ENCODE results near the gene PVRIG. TPM values are rescaled to one million over a fixed set of nuclear protein-coding genes. Genes with fewer than 3 reads are reported as not detected.
"Not testable (repeated sequence)": the region's sequence is repeated elsewhere in the genome, so short reads cannot be mapped to it uniquely, and the experiment has no call there.

The PVRIG gene
- total RNA-seq, 1 experiment from 2014 or later, result 0.55 TPM

DNA sequence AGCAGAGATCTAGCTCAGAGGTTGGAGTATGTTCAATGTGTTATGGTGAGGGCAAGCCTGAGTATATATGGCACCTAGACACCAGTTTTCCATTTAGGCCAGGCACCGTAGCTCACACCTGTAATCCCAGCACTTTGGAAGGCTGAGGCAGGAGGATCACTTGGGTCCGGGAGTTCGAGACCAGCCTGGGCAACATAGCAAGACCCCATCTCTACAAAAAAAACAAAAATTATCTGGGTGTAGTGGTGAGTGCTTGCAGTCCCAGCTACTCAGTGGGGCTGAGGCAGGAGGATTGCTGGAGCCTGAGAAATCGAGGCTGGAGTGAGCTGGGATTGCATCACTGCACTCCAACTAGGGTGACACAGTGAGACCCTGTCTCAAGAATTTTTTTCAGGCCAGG is 43.1 kb downstream of the PVRIG start:
- not testable (repeated sequence) for H3K36me3 Mint-ChIP-seq; H3K27me3 Mint-ChIP-seq (ENCODE audit: low read depth); H3K9me3 Mint-ChIP-seq; H3K4me3 Mint-ChIP-seq; DNase-seq (ENCODE audit: low spot score); H3K27ac Mint-ChIP-seq; ATAC-seq
- TF ChIP-seq ZNF121 (CRISPR knock-in tag; IDR thresholded peaks at IDR 0.05), result peak; percentile 50; the same call in 1 of the 2 replicates
- ChIA-PET POLR2A (interaction anchor here (0.7 kb wide), 1 partner anchor 756 kb away, joined by 4 read pairs; no protein-coding TSS in a partner anchor), CTCF (interaction anchor here (0.6 kb wide), 1 partner anchor 47 kb away, joined by 3 read pairs; no protein-coding TSS in a partner anchor)
- H3K4me1 Mint-ChIP-seq, result peaks cover 10% of the 10 kb centered on the region

DNA sequence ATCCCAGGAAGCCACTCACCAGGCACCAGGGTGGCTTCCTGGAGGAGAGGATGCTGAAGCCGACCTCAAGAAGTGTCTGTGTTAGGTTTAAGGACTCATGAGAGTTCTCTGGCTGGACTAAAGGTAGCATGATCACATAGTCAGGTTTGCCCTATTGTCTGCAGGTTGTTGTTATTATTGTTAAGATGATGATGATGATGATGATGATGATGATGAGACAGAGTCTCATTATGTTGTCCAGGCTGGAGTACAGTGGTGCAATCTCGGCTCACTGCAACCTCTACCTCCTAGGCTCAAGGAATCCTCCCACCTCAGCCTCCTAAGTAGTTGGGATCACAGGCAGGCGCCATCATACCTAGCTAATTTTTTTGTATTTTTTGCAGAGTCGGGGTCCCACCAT is 44.5 kb downstream of the PVRIG start:
- H3K4me3 Mint-ChIP-seq; H3K27me3 Mint-ChIP-seq (ENCODE audit: low read depth); CTCF ChIA-PET; H3K9me3 Mint-ChIP-seq; ATAC-seq; H3K36me3 Mint-ChIP-seq; DNase-seq (ENCODE audit: low spot score); POLR2A ChIA-PET: not testable (repeated sequence)
- 0 out of 2 replicates have a peak overlapping the region, but pooled peaks have one; percentile 47 for H3K27ac Mint-ChIP-seq
- peaks cover 16% of the 10 kb centered on the region for H3K4me1 Mint-ChIP-seq

DNA sequence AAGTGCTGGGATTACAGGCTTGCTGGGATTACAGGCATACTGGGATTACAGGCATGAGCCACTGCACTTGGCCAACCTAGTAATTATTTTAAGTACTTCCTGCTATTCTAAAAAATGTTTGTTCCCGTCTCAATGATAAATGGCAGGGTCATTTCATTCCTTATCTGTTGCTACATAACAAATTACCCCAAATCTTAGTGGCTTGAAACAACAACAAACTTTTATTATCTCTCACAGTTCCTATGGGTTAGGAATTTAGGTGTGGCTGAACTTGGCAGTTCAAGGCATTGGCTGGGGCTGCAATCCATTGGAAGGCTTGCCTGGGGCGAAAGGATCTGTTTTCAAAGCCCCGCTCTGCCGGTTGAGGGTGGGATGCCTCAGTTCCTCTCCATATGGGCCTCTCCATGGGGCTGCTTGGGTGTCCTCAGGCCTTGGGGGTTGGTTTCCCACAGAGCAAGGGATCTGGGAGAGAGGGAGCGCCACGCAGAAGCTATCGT is 45.0 kb downstream of the PVRIG start:
- ATAC-seq; DNase-seq (ENCODE audit: low spot score); CTCF ChIA-PET; H3K27me3 Mint-ChIP-seq (ENCODE audit: low read depth); POLR2A ChIA-PET; H3K4me3 Mint-ChIP-seq; H3K36me3 Mint-ChIP-seq; H3K9me3 Mint-ChIP-seq: not testable (repeated sequence)
- peaks cover 21% of the 10 kb centered on the region for H3K4me1 Mint-ChIP-seq
- H3K27ac Mint-ChIP-seq, result peak overlapping the region; percentile 41; the same call in 1 of the 2 replicates

DNA sequence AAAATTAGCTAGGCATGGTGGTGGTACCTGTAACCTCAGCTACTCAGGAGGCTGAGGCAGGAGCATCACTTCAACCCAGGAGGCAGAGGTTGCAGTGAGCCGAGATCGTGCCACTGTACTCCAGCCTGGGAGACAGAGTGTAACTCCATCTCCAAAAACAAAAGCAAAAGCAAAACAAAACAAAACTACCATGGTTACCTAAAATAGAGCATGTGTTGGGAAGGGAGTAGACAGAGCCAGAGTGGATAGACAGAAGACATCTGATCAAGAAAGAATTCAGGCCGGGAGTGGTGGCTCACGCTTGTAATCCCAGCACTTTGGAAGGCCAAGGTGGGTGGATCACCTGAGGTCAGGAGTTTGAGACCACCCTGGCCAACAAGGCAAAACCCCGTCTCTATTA is 46.1 kb downstream of the PVRIG start:
- H3K27me3 Mint-ChIP-seq (ENCODE audit: low read depth); DNase-seq (ENCODE audit: low spot score); H3K4me3 Mint-ChIP-seq; POLR2A ChIA-PET; H3K9me3 Mint-ChIP-seq; ATAC-seq; H3K36me3 Mint-ChIP-seq; CTCF ChIA-PET: not testable (repeated sequence)
- Mint-ChIP-seq H3K27ac (peak overlapping the region; percentile 80), H3K4me1 (peaks cover 27% of the 10 kb centered on the region)

DNA sequence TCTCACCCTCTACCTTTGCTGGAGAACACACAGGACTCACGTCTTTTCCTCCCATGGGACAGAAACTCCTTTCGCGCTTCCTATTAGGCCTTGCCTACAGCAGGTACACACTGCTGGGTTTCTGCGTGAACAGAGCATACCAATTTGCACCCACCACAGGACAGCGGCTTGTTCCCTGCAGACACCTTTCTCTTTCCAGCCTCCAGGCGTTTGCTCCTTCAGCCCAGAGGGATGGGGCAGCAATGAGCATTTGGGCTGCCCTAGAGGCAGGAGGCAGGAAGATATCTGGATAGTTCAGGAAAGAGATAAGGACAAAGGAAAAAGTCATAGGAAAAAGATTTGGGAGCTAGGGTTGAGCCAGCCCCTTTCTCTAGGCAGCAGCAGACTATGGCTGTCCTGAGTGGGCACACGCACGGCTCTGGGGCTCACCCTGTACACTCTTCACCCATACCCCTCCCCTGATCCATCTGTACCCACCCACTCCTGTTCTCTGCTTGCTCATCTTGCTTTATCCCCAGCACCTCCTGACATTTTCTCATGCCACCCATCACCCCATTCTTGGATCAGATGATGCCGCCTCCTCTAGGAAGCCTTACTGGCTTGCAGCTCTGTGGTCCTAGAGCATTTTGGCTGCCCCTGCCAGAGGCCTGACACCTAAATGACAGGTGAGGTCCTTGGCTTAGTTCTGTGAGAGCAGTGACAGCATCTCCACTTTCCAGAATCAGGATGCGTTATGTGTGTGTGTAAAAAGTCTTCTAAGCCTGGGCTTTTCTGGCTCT is 47.0 kb downstream of the PVRIG start:
- TF ChIP-seq CREM (CRISPR knock-in tag; IDR thresholded peaks at IDR 0.05) (no peak), RELA (CRISPR knock-in tag; IDR thresholded peaks at IDR 0.05; ENCODE audit: borderline replicate concordance) (no peak), GTF2I (CRISPR knock-in tag; conservative IDR thresholded peaks at IDR 0.05) (no peak), EMX1 (CRISPR knock-in tag; IDR thresholded peaks at IDR 0.05) (no peak), FOXK1 (CRISPR knock-in tag; IDR thresholded peaks at IDR 0.05) (no peak)
- TF ChIP-seq, protein P1, sequence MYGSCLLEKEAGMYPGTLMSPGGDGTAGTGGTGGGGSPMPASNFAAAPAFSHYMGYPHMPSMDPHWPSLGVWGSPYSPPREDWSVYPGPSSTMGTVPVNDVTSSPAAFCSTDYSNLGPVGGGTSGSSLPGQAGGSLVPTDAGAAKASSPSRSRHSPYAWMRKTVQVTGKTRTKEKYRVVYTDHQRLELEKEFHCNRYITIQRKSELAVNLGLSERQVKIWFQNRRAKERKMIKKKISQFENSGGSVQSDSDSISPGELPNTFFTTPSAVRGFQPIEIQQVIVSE (CRISPR knock-in tag; IDR thresholded peaks at IDR 0.05; ENCODE audit: borderline replicate concordance), result no peak
- TF ChIP-seq, protein P2, sequence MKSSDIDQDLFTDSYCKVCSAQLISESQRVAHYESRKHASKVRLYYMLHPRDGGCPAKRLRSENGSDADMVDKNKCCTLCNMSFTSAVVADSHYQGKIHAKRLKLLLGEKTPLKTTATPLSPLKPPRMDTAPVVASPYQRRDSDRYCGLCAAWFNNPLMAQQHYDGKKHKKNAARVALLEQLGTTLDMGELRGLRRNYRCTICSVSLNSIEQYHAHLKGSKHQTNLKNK (CRISPR knock-in tag; IDR thresholded peaks at IDR 0.05), result no peak
- Mint-ChIP-seq H3K4me1 (peaks cover 29% of the 10 kb centered on the region), H3K27me3 (ENCODE audit: low read depth) (no peaks in the 10 kb centered on the region), H3K27ac (peak overlapping the region; percentile 91), H3K36me3 (no peaks in the 10 kb centered on the region), H3K4me3 (no peak overlapping the region), H3K9me3 (no peaks in the 10 kb centered on the region)
- ChIA-PET CTCF (no interaction called here), POLR2A (no interaction called here)
- peak; percentile 19; the same call in 1 of the 2 replicates for ATAC-seq
- DNase-seq (ENCODE audit: low spot score), result no peak

DNA sequence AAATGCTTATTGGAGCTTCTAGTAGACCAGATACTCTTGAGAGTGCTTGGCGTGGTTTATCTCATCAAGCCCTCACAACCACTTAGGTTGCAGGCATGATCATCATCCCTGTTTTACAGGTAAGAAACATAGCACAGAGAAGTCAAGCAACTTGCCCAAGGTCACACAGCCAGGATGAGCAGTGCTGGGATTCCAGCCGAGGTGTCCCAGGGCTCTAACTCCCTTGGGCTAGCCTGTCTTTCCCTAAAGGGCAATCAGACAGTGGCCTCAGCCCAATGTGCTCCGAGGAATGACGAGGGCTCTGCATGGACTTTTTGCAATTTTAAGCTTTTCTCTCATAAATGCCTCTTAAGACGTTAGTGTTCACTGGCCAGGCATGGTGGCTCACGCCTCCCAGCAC is 47.9 kb downstream of the PVRIG start:
- ChIA-PET POLR2A (interaction anchor here (0.5 kb wide), 1 partner anchor 26 kb away, joined by 3 read pairs; no protein-coding TSS in a partner anchor), CTCF (no interaction called here)
- H3K4me1 Mint-ChIP-seq, result peaks cover 30% of the 10 kb centered on the region
- DNase-seq (ENCODE audit: low spot score) (no peak), ATAC-seq (no peak)
- no peaks in the 10 kb centered on the region for H3K9me3 Mint-ChIP-seq
- no peak overlapping the region for H3K27ac Mint-ChIP-seq
- peaks cover 2% of the 10 kb centered on the region for H3K27me3 Mint-ChIP-seq (ENCODE audit: low read depth)
- H3K36me3 Mint-ChIP-seq, result no peaks in the 10 kb centered on the region
- H3K4me3 Mint-ChIP-seq, result no peak overlapping the region
- TF ChIP-seq, protein P3, sequence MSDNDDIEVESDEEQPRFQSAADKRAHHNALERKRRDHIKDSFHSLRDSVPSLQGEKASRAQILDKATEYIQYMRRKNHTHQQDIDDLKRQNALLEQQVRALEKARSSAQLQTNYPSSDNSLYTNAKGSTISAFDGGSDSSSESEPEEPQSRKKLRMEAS (CRISPR knock-in tag; IDR thresholded peaks at IDR 0.05), result no peak
- TF ChIP-seq RELA (CRISPR knock-in tag; IDR thresholded peaks at IDR 0.05; ENCODE audit: borderline replicate concordance) (no peak), ZNF416 (CRISPR knock-in tag; IDR thresholded peaks at IDR 0.05) (no peak), NFYB (CRISPR knock-in tag; conservative IDR thresholded peaks at IDR 0.05; ENCODE audit: low read depth) (no peak), CBFB (CRISPR knock-in tag; IDR thresholded peaks at IDR 0.05; ENCODE audit: low read depth) (no peak), EMX1 (CRISPR knock-in tag; IDR thresholded peaks at IDR 0.05) (no peak), PRRX2 (CRISPR knock-in tag; IDR thresholded peaks at IDR 0.05) (no peak)
- TF ChIP-seq, protein P4, sequence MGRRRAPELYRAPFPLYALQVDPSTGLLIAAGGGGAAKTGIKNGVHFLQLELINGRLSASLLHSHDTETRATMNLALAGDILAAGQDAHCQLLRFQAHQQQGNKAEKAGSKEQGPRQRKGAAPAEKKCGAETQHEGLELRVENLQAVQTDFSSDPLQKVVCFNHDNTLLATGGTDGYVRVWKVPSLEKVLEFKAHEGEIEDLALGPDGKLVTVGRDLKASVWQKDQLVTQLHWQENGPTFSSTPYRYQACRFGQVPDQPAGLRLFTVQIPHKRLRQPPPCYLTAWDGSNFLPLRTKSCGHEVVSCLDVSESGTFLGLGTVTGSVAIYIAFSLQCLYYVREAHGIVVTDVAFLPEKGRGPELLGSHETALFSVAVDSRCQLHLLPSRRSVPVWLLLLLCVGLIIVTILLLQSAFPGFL (CRISPR knock-in tag; IDR thresholded peaks at IDR 0.05; ENCODE audit: borderline replicate concordance), result no peak
- TF ChIP-seq, protein P5, sequence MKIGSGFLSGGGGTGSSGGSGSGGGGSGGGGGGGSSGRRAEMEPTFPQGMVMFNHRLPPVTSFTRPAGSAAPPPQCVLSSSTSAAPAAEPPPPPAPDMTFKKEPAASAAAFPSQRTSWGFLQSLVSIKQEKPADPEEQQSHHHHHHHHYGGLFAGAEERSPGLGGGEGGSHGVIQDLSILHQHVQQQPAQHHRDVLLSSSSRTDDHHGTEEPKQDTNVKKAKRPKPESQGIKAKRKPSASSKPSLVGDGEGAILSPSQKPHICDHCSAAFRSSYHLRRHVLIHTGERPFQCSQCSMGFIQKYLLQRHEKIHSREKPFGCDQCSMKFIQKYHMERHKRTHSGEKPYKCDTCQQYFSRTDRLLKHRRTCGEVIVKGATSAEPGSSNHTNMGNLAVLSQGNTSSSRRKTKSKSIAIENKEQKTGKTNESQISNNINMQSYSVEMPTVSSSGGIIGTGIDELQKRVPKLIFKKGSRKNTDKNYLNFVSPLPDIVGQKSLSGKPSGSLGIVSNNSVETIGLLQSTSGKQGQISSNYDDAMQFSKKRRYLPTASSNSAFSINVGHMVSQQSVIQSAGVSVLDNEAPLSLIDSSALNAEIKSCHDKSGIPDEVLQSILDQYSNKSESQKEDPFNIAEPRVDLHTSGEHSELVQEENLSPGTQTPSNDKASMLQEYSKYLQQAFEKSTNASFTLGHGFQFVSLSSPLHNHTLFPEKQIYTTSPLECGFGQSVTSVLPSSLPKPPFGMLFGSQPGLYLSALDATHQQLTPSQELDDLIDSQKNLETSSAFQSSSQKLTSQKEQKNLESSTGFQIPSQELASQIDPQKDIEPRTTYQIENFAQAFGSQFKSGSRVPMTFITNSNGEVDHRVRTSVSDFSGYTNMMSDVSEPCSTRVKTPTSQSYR (CRISPR knock-in tag; IDR thresholded peaks at IDR 0.05), result no peak
- TF ChIP-seq, protein P6, sequence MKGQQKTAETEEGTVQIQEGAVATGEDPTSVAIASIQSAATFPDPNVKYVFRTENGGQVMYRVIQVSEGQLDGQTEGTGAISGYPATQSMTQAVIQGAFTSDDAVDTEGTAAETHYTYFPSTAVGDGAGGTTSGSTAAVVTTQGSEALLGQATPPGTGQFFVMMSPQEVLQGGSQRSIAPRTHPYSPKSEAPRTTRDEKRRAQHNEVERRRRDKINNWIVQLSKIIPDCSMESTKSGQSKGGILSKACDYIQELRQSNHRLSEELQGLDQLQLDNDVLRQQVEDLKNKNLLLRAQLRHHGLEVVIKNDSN (CRISPR knock-in tag; IDR thresholded peaks at IDR 0.05), result no peak

All from WTC11 (cell line).